Stimulated activated naive CD4-positive, alpha-beta T cell treated with Interleukin-2 at 50 U/mL for 16 hours (primary cell): ENCODE measurements around the gene SEMA7A.
A peak's percentile ranks its signal among the peaks of the same experiment; 100 is the strongest.

Source experiments
- DNase-seq: peaks from one replicate; lab custom pipeline; 2025; lab: John Stamatoyannopoulos, UW

Gene SEMA7A

GRCh38 chr15:74451861-74452835 lies 18.4 kb upstream of the SEMA7A start:
- DNase-seq = no peak

- no peak for DNase-seq
Measured at GRCh38 chr15:74451322-74451721, 17.6 kb upstream of the SEMA7A start.

- DNase-seq = no peak
Measured at GRCh38 chr15:74449643-74450205, 16.0 kb upstream of the SEMA7A start.

GRCh38 chr15:74449095-74449494 lies 15.3 kb upstream of the SEMA7A start:
- DNase-seq = no peak

- DNase-seq = no peak
Measured at GRCh38 chr15:74445816-74446763, 12.3 kb upstream of the SEMA7A start.

GRCh38 chr15:74444106-74445062 lies 10.6 kb upstream of the SEMA7A start:
- no peak for DNase-seq

- no peak for DNase-seq
Measured at GRCh38 chr15:74443100-74443909, 9.5 kb upstream of the SEMA7A start.

- DNase-seq = no peak
Measured at GRCh38 chr15:74442604-74443003, 8.8 kb upstream of the SEMA7A start.

GRCh38 chr15:74442063-74442462 lies 8.3 kb upstream of the SEMA7A start:
- DNase-seq = no peak

- DNase-seq = no peak
Measured at GRCh38 chr15:74441248-74441941, 7.6 kb upstream of the SEMA7A start.

GRCh38 chr15:74438721-74439316 lies 5.1 kb upstream of the SEMA7A start:
- peak; percentile 60 for DNase-seq

- DNase-seq = no peak
Measured at GRCh38 chr15:74438206-74438605, 4.4 kb upstream of the SEMA7A start.

GRCh38 chr15:74434263-74435136 lies 742 bp upstream of the SEMA7A start:
- DNase-seq = no peak

GRCh38 chr15:74432968-74433591 lies 678 bp downstream of the SEMA7A start:
- no peak for DNase-seq

- DNase-seq = no peak
Measured at GRCh38 chr15:74432271-74432967, 1.3 kb downstream of the SEMA7A start.

- peak; percentile 8 for DNase-seq
Measured at GRCh38 chr15:74431645-74432044, 2.1 kb downstream of the SEMA7A start.

- no peak for DNase-seq
Measured at GRCh38 chr15:74431116-74431515, 2.6 kb downstream of the SEMA7A start.
